Measurements from ENCODE around the gene ERBB2.
"Not testable (repeated sequence)": the region's sequence is repeated elsewhere in the genome, so short reads cannot be mapped to it uniquely, and the experiment has no call there.

The ERBB2 gene

DNA sequence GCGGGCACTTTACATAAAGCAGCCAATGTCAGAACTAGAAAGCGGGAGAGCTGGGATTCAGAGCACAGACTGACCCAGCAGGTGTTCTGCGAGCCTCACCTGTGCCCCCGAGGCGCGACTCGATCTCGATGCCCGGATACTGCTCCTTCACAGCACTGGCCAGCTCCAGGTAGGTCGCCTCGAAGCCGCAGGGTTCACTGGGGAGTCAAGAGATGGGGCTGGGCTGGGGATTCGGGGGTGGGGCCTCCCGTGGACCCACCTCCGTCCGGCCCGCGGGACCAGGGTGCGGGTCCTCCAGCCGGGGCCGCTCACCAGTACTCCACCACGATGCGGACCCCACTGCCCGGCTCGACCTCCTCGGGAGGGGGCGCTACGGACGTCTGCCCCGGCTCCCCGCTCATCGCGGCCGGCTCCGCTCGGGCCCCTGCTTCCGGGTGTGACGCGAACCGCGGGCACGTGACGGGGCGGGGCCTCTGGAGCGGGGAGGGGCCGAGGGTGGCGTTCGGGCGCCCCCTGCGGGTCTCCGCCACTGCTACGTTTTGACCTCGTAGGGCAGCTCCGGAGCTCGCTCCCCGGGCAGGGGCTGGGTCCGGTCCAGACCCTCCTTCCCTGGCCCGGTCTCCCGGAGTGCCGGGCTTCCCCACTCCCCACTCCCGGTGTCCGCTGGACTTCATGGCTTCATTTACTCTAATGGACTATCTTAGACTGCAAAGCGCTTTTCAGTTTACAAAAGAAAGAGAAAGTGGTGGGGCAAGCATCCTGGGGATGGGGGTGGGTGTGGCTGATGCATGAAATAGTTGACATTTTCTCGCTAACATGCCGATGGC is 30.4 kb downstream of the ERBB2 start, which contains the start of gene MIEN1:
Gene MIEN1, minus strand, starts transcription at position 438 of the 827 bp plus-strand sequence. Its CDS starts 37 bp downstream, at position 401.
- peak; percentile 76 to 87 for DNase-seq

GRCh38 chr17:39732586-39732985 is 32.7 kb downstream of the ERBB2 start:
- DNase-seq: no peak

DNA sequence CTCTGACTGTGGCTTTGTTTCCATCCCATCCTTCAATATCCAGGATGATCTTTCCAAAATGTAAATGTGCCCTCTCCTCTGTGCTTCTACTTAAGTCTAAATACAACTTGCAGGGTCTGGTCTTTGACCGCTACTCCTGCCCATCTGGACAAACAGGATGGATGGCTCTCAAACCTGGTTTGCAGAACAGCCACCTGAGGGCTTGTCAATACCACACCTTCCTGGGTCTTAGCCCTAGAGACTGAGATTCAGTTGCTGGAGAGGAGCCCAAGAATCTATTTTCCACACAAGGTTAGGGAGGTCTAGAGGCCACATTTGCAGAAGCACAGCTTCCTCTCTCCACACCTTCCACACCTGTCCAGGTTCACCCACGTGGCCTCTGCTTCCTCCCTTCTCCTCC is 36.0 kb downstream of the ERBB2 start:
- no peak for DNase-seq

- DNase-seq: no peak
Observed at GRCh38 chr17:39736319-39737165, 36.7 kb downstream of the ERBB2 start.

DNA sequence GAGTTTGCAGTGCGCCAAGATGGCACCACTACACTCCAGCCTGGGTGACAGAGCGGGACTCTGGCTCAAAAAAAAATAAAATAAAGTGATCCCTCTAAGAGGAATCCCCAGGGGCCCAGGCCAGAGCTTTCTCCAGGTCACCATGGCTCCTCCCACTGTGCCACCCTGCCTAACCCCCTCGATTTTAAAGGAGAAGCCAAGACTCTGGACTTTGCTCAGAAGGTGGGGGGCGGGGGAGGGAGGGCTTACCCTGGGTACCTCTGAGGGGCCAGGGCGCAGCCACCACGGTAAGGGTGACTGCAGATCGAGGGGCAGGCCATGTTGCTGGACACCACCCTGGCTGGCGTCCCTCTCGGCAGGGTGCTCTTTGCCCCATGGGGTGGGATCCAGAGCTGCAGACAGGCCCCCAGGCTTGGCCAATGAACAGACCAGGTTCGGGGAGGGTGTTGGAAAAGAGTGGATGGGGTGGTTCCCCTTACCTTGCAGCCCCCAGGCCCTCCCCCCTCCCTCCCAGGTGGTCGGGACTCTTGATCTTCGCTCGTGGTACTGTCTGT is 37.4 kb downstream of the ERBB2 start:
- DNase-seq: no peak

DNA sequence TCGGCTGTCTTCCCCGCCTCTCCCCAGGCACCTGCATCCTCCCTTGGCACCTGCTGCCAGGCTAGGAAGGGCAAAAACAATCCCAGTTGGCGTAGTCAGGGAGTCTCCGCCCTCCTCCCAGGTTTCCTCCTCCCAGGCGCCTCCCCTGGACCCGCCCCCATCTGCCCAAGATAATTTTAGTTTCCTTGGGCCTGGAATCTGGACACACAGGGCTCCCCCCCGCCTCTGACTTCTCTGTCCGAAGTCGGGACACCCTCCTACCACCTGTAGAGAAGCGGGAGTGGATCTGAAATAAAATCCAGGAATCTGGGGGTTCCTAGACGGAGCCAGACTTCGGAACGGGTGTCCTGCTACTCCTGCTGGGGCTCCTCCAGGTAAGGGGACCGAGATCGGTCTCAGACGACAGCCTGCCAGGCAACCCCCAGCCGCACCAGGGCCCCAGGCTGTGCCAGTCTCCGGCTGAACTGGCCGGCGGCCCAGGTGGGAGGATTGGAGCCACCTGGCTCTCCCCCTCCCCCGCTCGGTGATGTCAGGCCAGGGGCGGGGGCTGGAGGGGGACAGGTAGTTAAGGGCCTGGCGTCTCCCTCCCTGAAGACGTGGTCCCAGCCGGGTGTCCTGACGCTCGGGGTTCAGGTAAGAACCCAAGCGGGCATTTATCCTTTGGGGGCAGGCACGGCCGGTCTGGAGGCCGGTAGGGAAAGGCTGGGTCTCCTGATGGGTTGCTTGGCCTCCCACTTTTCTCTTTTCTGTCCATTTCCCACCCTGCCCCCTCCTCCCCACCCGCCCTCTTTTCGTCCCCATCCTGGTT is 38.1 kb downstream of the ERBB2 start, which contains the start of gene GRB7:
Gene GRB7, plus strand, starts transcription at position 179 of the 808 bp plus-strand sequence. CDS start 4,364 bp downstream, outside the sequence.
- peak in 1 of 2 experiments; percentile 7 for DNase-seq

- no peak for DNase-seq
Observed at GRCh38 chr17:39738568-39738901, 38.7 kb downstream of the ERBB2 start.

DNA sequence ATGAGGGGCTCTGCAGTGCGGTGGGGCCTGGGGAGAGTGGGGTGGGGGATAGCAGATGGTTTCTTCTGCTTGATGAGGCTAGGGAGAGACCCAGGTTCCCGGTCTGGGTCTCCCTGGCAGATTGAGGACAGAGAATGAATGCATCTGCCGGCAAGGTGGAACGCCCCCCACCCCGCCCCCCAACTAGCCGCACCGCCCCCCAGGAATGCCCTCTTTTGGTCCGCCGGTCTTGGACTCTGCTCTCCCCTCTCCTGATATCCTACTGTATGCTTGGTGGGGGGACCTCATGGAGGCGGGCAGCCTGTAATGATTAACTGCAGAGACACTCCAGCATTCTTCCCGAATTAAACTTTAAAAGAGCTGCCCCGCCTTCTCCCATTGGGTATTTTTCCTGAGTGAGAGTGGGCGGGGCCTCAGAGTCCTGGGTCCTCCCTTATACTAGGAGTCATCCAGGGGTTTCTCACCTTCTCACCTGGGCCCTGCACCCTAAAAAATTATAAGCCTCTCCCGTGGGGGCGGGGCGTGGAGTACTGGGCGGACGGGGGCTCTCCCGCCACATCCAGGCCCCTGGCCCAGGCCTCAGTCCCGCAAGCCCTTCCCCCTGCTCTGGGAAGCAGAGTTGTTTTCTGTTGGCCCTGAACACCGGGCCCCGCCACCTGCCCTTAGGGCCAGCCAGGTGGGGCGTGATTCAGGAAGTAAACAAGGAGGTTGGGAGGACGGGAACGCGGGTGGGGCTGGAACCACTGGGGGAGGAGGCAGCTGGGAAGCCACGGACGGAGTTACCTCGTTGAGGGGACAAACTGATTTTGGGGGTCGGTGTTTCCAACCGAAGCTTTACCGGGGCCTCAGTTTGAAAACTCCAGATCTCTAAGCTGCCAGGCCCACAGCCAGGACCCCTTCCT is 39.4 kb downstream of the ERBB2 start:
- no peak for DNase-seq

GRCh38 chr17:39739885-39740356 is 40.1 kb downstream of the ERBB2 start:
- no peak for DNase-seq

DNA sequence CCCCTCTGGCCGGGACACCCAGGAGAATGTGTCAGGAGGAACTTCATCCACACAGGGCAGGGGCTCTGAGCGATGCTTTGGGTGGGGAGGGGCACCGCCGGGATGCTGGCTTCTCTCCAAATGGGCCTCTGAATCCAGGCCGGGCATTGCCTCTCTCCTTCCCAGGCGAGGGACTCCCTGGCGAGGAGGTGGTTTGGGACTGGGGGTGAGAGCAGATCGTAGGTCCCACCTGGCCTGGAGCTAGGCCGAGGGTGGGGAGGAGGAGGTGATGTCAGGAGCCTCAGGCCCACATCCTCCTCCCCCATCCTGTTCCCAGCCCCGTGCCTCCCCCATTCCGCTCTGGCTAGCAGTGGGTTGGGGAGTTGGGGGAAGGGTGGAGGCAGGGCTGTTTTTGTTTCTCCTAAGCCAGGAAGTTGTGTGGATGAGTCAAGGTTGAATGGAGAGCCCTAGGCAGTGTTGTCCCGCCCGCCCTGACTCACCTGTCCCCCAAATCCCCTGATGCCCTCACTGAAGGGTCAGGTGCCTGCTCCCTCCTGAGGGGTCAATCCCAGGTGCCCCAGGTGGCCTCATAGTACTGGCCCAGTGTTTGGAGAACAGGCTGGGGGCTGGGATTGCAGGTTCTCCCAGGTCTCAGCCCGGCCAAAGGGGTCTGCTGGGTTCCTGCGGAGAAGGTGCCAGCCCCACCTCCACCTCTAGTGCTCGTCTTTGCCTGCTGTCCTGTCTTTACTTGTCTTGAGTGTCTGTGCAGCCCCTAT is 40.7 kb downstream of the ERBB2 start:
- no peak for DNase-seq

- DNase-seq: no peak
Observed at GRCh38 chr17:39742126-39742855, 42.4 kb downstream of the ERBB2 start.

GRCh38 chr17:39742856-39743436 is 43.1 kb downstream of the ERBB2 start:
- no peak for DNase-seq

DNA sequence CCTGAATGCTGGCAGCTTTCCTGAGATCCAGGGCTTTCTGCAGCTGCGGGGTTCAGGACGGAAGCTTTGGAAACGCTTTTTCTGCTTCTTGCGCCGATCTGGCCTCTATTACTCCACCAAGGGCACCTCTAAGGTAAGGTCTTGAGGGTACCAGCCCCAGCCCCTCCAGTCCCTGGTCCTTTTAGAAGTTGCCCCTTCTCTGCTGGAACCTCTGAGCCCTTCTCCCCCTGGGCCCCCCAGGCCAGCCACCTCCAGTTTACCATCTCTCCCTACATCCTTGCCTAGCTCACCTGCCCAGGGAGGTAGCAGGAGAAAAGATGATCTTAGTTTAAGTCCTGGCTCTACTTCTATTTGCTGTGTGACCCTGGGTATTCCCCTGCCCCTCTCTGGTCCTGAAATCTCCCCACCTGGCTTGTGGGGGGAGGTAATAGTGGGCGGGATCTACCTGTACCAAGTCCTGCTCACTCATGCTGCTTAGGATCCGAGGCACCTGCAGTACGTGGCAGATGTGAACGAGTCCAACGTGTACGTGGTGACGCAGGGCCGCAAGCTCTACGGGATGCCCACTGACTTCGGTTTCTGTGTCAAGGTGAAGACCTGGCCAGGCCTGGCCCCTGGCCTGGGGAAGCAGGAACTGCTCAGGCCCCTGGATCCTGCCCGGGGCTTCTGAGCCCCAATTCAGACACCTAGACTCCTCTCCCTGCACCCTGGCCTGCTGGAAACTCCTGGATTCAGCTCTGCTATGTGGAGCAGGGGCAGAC is 44.4 kb downstream of the ERBB2 start:
- DNase-seq: no peak

- no peak for DNase-seq
Observed at GRCh38 chr17:39744836-39745215, 45.0 kb downstream of the ERBB2 start.

DNA sequence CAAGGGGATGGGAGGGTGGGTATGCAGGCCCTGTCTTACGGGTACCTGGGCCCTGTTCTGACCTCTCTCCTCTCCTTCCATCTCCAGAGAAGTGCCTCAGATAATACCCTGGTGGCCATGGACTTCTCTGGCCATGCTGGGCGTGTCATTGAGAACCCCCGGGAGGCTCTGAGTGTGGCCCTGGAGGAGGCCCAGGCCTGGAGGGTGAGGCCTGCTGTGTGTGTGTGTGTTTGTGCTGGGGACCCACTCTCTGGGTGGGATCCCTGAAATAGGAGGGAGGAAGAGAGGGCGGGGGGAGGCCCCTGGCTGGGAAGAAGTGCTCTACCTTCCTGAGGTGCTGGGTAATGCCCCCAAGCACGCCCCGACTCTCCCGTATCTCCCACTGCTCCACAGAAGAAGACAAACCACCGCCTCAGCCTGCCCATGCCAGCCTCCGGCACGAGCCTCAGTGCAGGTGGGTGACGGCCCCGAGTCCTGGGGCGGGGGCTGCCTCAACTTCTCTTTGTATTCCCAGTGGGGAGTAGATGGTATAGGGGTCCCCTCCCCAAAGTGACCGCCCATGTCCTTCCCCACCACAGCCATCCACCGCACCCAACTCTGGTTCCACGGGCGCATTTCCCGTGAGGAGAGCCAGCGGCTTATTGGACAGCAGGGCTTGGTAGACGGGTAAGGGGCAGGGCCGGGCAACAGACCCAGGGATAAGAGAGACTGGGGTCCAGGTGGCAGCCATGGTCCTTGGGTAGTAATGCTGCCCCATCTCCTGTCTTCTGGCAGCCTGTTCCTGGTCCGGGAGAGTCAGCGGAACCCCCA is 45.7 kb downstream of the ERBB2 start:
- DNase-seq: no peak

DNA sequence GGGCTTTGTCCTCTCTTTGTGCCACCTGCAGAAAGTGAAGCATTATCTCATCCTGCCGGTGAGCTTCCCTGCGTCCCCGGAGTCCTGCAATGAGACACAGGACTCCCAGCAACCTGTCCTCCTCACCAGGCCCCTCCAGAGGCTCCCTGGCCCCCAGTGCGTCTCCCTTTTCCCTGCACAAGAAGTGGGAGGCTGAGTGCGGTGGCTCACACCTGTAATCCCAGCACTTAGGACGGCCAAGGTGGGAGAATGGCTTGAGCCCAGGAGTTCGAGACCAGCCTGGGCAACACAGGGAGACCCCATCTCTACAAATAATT is 46.2 kb downstream of the ERBB2 start:
- no peak for DNase-seq

- DNase-seq: no peak
Observed at GRCh38 chr17:39747745-39748144, 47.9 kb downstream of the ERBB2 start.

DNA sequence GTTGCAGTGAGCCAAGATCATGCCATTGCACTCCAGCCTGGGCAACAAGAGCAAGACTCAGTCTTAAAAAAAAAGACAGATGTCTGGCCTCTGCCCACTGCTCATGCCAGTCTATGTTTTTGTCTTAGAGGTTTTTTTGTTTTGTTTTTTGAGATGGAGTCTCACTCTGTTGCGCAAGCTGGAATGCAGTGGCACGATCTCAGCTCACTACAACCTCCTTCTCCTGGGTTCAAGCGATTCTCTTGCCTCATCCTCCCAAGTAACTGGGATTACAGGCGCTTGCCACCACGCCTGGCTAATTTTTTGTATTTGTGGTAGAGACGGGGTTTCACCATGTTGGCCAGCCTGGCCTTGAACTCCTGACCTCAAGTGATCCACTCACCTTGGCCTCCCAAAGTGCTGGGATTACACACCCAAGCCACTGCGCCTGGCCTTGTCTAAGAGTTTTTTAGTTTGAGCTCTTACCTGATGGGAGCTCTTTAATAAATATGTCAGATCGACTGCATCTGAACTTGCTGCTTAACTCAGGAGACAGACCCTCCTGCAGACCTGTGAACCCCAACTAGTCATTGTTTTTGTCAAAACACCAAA is 48.7 kb downstream of the ERBB2 start:
- DNase-seq: not testable (repeated sequence)
